H1 (cell line): Measurements from ENCODE around the gene MCUB. TPM values are rescaled to one million over a fixed set of nuclear protein-coding genes. Genes with fewer than 3 reads are reported as not detected.

Experiments
- BACH1 ChIP-seq: IDR thresholded peaks from 2 replicates; pipeline ENCODE4 v1.6.1; 2012; ENCODE audit warnings: low read length, improper control_type of control experiment
- EGR1 ChIP-seq: IDR thresholded peaks from 2 replicates; pipeline ENCODE4 v1.6.1; 2011; ENCODE audit warnings: low read depth, low read length, borderline replicate concordance
- KDM4A ChIP-seq: IDR thresholded peaks from one replicate; pipeline ENCODE4 v1.7.1; 2012; ENCODE audit warnings: low read depth, mild to moderate bottlenecking, moderate library complexity, low read length, inconsistent platforms; ENCODE audit not compliant: severe bottlenecking
- POLR2AphosphoS5 ChIP-seq: IDR thresholded peaks from 2 replicates; pipeline ENCODE4 v1.6.1; 2011; ENCODE audit warnings: low read depth, low read length
- RFX5 ChIP-seq: IDR thresholded peaks from 2 replicates; pipeline ENCODE4 v1.6.1; 2011; ENCODE audit warnings: low read depth, low read length, improper control_type of control experiment, borderline replicate concordance
- RNF2 ChIP-seq: fragments of 200-900, 300-1000 bp; sonication (generic); IDR thresholded peaks from 2 replicates; pipeline ENCODE4 v1.7.1; 2016; ENCODE audit warnings: borderline replicate concordance, low read depth, mild to moderate bottlenecking, antibody characterized with exemption, low read length; ENCODE audit not compliant: poor library complexity, severe bottlenecking; ENCODE audit errors: missing control alignments
- polyA plus RNA-seq, 7 experiments: library from polyadenylated mRNA; depleted of rRNA in 3 of 7; stranded (reverse) in 5 of 7; unstranded in 2 of 7; fragments of >200 nt in 5 of 7; fragments of 200-250 nt in 2 of 7; gene quantifications; 1 replicate in 5 of 7; 2 replicates in 1 of 7; 4 replicates in 1 of 7; pipeline versions ENCODE4 v1.2.1 to v1.2.3, GENCODE V29; 2011 to 2013; ENCODE audit warnings: missing spikeins in 2 of 7, mixed read lengths in 2 of 7
- total RNA-seq: library from RNA; stranded (reverse); fragmentation: NEBNext Ultra II Directional; extraction: Animal tissue kit (Norgen Biotek cat#: 25700); gene quantifications from 2 replicates; pipeline ENCODE4 v1.2.1, GENCODE V29; 2021

MCUB gene
- total and polyA plus RNA-seq, 2 of the 8 experiments (the other 6 are each of a cell fraction or from before 2014, with no cell fraction given) = 15.2 to 19.4 TPM

DNA sequence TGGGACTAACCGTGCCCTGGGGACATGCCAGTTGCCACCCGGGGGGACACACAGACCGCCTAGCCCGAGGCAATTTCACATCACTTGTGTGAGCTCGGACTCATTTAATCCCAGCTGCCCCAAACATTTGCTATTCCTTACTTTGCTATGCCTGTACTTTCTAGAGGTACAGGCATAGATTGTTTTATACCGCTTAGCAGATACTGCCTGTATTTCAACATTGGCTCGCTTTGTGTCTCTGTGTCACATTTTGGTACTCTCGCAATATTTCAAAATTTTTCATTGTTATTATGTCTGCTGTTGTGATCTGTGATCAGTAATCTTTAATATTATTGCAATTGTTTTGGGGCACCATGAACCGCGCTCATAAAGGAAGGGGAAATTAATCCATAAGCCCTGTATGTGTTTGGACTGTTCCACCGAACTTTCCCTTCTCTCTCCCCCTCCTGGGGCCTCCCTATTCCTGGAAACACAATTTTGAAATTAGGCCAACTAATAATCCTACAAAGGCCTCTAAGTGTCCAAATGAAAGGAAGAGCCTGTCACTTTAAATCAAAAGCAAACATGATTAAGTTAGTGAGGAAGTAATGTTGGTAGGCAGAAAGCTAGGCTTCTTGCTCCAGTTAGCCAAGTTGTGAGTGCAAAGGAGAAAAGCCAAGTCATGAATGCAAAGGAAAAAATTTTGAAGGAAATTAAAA, 143.8 kb downstream of the MCUB start (continued):
- TF ChIP-seq RNF2 = no peak
- no peak for TF ChIP-seq RFX5
- TF ChIP-seq BACH1 = no peak
- no peak for TF ChIP-seq POLR2AphosphoS5
- no peak for TF ChIP-seq EGR1
- no peak for TF ChIP-seq KDM4A
